ENCODE data around the gene NEO1. TPM values are rescaled to one million over a fixed set of nuclear protein-coding genes. Genes with fewer than 3 reads are reported as not detected.

NEO1 gene
- total RNA-seq, 1 experiment from 2014 or later, result 12.4 TPM

DNA sequence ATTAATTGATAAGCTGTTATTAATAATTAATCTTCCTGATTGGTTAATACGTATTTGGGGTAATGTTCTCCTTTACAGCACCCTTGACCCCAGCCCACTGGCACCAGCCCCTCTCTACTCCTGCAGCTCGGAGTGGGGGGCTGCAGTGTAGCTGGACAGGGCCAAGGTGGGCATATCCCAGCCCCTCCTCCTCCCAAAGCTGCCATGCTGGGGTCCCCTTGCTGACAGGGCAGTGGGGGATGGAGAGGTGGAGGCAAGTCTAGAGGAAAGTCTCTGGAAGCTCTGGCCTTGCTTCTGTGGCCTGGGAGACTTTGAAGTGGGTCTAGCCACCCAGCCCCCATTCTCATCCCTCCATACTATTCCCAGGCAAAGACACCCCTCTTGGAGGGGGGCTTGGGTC lies 280.7 kb downstream of the NEO1 start:
- Mint-ChIP-seq H3K9me3 (ENCODE audit: unreplicated experiment) (no peaks in the 10 kb centered on the region), H3K36me3 (ENCODE audit: insufficient read depth, unreplicated experiment) (no peaks in the 10 kb centered on the region), H3K4me1 (ENCODE audit: low read depth, unreplicated experiment) (no peaks in the 10 kb centered on the region), H3K27ac (ENCODE audit: unreplicated experiment) (no peak overlapping the region), H3K27me3 (ENCODE audit: insufficient read depth, unreplicated experiment) (peaks cover 13% of the 10 kb centered on the region), H3K4me3 (ENCODE audit: unreplicated experiment) (no peak overlapping the region)
- ChIA-PET POLR2A (no interaction called here), CTCF (no interaction called here)
- BruUV-seq (replicated peaks), result no TSS peak
- no peak for TF ChIP-seq CTCF (IDR thresholded peaks at IDR 0.05; ENCODE audit: insufficient read depth in 1 of 2, low read depth in 1 of 2, low read length in 1 of 2, severe bottlenecking in 1 of 2, unreplicated experiment in 1 of 2)
- Histone ChIP-seq H3K36me3 (ENCODE audit: control insufficient read depth, insufficient read depth, low read length) (no peaks in the 10 kb centered on the region), H3K27me3 (replicated peaks; ENCODE audit: control insufficient read depth, insufficient read depth, low read length) (peaks cover 1% of the 10 kb centered on the region; the same call in 1 of the 2 replicates), H3K4me3 (ENCODE audit: low read depth, low read length) (no peak overlapping the region), H3K9me3 (no peaks in the 10 kb centered on the region), H3K4me1 (no peaks in the 10 kb centered on the region)
- DNase-seq, result no peak
- intact Hi-C loops (cut with micrococcal nuclease; ENCODE audit: unreplicated experiment), result no loop called here

DNA sequence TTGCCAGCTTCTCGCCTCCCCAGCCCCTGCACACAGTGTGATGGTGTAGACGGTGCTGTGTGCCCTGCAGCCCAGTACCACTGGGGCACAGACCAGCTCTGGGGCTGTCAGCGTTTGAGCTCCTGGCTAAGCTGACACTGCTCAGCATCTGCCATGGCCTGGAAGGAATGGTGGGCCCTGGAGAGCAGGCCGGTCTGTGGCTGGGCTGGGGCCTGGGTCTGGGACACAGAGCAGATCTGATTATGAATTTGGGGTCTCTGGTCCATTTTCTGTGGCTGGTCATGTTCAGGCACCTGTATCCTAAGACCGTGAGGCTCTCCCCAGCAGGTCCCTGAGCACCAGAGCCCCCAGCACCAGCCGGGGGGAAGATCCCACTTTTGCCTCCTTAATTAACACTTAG lies 281.8 kb downstream of the NEO1 start:
- H3K36me3 Mint-ChIP-seq (ENCODE audit: insufficient read depth, unreplicated experiment), result no peaks in the 10 kb centered on the region
- no peaks in the 10 kb centered on the region for H3K9me3 ChIP-seq
- no peak overlapping the region for H3K4me3 ChIP-seq (ENCODE audit: low read depth, low read length)
- DNase-seq, result no peak
- POLR2A ChIA-PET, result no interaction called here
- no peaks in the 10 kb centered on the region for H3K9me3 Mint-ChIP-seq (ENCODE audit: unreplicated experiment)
- BruUV-seq (replicated peaks), result no TSS peak
- peaks cover 13% of the 10 kb centered on the region for H3K27me3 Mint-ChIP-seq (ENCODE audit: insufficient read depth, unreplicated experiment)
- peaks cover 1% of the 10 kb centered on the region; the same call in 1 of the 2 replicates for H3K27me3 ChIP-seq (replicated peaks; ENCODE audit: control insufficient read depth, insufficient read depth, low read length)
- no peaks in the 10 kb centered on the region for H3K4me1 Mint-ChIP-seq (ENCODE audit: low read depth, unreplicated experiment)
- no peak for TF ChIP-seq CTCF (IDR thresholded peaks at IDR 0.05; ENCODE audit: insufficient read depth in 1 of 2, low read depth in 1 of 2, low read length in 1 of 2, severe bottlenecking in 1 of 2, unreplicated experiment in 1 of 2)
- CTCF ChIA-PET, result no interaction called here
- no peak overlapping the region for H3K4me3 Mint-ChIP-seq (ENCODE audit: unreplicated experiment)
- H3K4me1 ChIP-seq, result no peaks in the 10 kb centered on the region
- no peak overlapping the region for H3K27ac Mint-ChIP-seq (ENCODE audit: unreplicated experiment)
- intact Hi-C loops (cut with micrococcal nuclease; ENCODE audit: unreplicated experiment), result no loop called here
- H3K36me3 ChIP-seq (ENCODE audit: control insufficient read depth, insufficient read depth, low read length), result no peaks in the 10 kb centered on the region

DNA sequence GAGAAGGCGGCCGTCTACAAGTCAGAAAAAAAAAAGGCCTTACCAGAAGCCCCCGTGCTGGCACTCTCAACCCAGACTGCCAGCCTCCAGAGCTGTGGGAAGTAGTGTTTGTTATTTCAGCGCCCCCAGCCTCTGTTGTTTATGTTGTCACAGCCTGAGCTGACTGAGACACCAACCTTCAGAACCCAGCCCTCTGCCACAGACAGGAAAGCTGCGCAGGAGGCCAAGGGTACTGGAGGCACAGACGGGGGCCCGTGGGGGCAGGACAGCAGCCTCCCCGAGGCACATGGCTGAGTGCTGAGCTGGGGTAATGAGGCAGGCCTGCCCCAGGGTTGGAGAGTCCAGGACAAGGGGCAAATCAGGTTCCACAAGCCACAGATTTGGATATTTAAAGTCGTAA lies 282.8 kb downstream of the NEO1 start:
- Histone ChIP-seq H3K27me3 (replicated peaks; ENCODE audit: control insufficient read depth, insufficient read depth, low read length) (peaks cover 1% of the 10 kb centered on the region; the same call in 1 of the 2 replicates), H3K9me3 (no peaks in the 10 kb centered on the region), H3K4me3 (ENCODE audit: low read depth, low read length) (no peak overlapping the region), H3K4me1 (no peaks in the 10 kb centered on the region), H3K36me3 (ENCODE audit: control insufficient read depth, insufficient read depth, low read length) (no peaks in the 10 kb centered on the region)
- Mint-ChIP-seq H3K36me3 (ENCODE audit: insufficient read depth, unreplicated experiment) (no peaks in the 10 kb centered on the region), H3K4me1 (ENCODE audit: low read depth, unreplicated experiment) (no peaks in the 10 kb centered on the region), H3K9me3 (ENCODE audit: unreplicated experiment) (no peaks in the 10 kb centered on the region), H3K27ac (ENCODE audit: unreplicated experiment) (no peak overlapping the region), H3K27me3 (ENCODE audit: insufficient read depth, unreplicated experiment) (peaks cover 13% of the 10 kb centered on the region), H3K4me3 (ENCODE audit: unreplicated experiment) (no peak overlapping the region)
- ChIA-PET CTCF (no interaction called here), POLR2A (no interaction called here)
- no peak for TF ChIP-seq CTCF (IDR thresholded peaks at IDR 0.05; ENCODE audit: insufficient read depth in 1 of 2, low read depth in 1 of 2, low read length in 1 of 2, severe bottlenecking in 1 of 2, unreplicated experiment in 1 of 2)
- BruUV-seq (replicated peaks), result no TSS peak
- DNase-seq, result no peak
- intact Hi-C loops (cut with micrococcal nuclease; ENCODE audit: unreplicated experiment), result no loop called here
